ENCODE measurements around the gene UBAP2L.
A peak's percentile ranks its signal among the peaks of the same experiment; 100 is the strongest.
"Not testable (repeated sequence)": the region's sequence is repeated elsewhere in the genome, so short reads cannot be mapped to it uniquely, and the experiment has no call there.

UBAP2L gene

GRCh38 chr1:154198756-154199562, 21.8 kb upstream of the UBAP2L start:
- peak; percentile 43 for DNase-seq

GRCh38 chr1:154199563-154199879, 21.2 kb upstream of the UBAP2L start:
- DNase-seq, result no peak

GRCh38 chr1:154205778-154206177, 15.0 kb upstream of the UBAP2L start:
- DNase-seq, result not testable (repeated sequence)

- DNase-seq, result no peak
Measured at GRCh38 chr1:154206196-154206595, 14.6 kb upstream of the UBAP2L start, which contains the start of gene CFAP141. Gene CFAP141, minus strand, starts transcription at chr1:154206333. Its CDS starts 26 bp downstream, at chr1:154206307.

GRCh38 chr1:154207262-154207661, 13.5 kb upstream of the UBAP2L start:
- DNase-seq, result no peak

- no peak for DNase-seq
Measured at GRCh38 chr1:154208677-154209388, 11.9 kb upstream of the UBAP2L start.

- no peak for DNase-seq
Measured at GRCh38 chr1:154212083-154212482, 8.7 kb upstream of the UBAP2L start.

GRCh38 chr1:154213274-154213673, 7.5 kb upstream of the UBAP2L start:
- no peak for DNase-seq

GRCh38 chr1:154218545-154218944, 2.2 kb upstream of the UBAP2L start:
- no peak for DNase-seq

- DNase-seq, result no peak
Measured at GRCh38 chr1:154219541-154219940, 1.2 kb upstream of the UBAP2L start.

- DNase-seq, result no peak
Measured at GRCh38 chr1:154220970-154221277, 169 bp downstream of the UBAP2L start.

GRCh38 chr1:154221278-154222001, 685 bp downstream of the UBAP2L start:
- DNase-seq, result no peak

- DNase-seq, result no peak
Measured at GRCh38 chr1:154222518-154222917, 1.8 kb downstream of the UBAP2L start.

GRCh38 chr1:154222918-154223317, 2.2 kb downstream of the UBAP2L start:
- DNase-seq, result no peak

- no peak for DNase-seq
Measured at GRCh38 chr1:154223621-154224020, 2.9 kb downstream of the UBAP2L start.

- DNase-seq, result no peak
Measured at GRCh38 chr1:154225370-154225769, 4.6 kb downstream of the UBAP2L start.

- DNase-seq, result not testable (repeated sequence)
Measured at GRCh38 chr1:154231112-154231511, 10.4 kb downstream of the UBAP2L start.

GRCh38 chr1:154233127-154233526, 12.4 kb downstream of the UBAP2L start:
- not testable (repeated sequence) for DNase-seq

- no peak for DNase-seq
Measured at GRCh38 chr1:154236855-154237254, 16.1 kb downstream of the UBAP2L start.

GRCh38 chr1:154237435-154237834, 16.7 kb downstream of the UBAP2L start:
- no peak for DNase-seq

- no peak for DNase-seq
Measured at GRCh38 chr1:154237880-154238506, 17.2 kb downstream of the UBAP2L start.

- DNase-seq, result no peak
Measured at GRCh38 chr1:154239491-154239890, 18.7 kb downstream of the UBAP2L start.

GRCh38 chr1:154240294-154240833, 19.6 kb downstream of the UBAP2L start:
- no peak for DNase-seq

All from 8988T (cell line).